ENCODE data around the gene DRGX. TPM values are rescaled to one million over a fixed set of nuclear protein-coding genes. Genes with fewer than 3 reads are reported as not detected.

The DRGX gene
- total and polyA plus RNA-seq, 10 of the 15 experiments (the other 5 are each of a cell fraction or from before 2014, with no cell fraction given): not detected

GRCh38 chr10:49353895-49354566 lies 41.9 kb downstream of the DRGX start:
- SMC1A ChIA-PET (ENCODE audit: uncharacterized antibody, unreplicated experiment): no interaction called here
- RAD21 ChIA-PET (ENCODE audit: unreplicated experiment): no interaction called here
- in situ Hi-C loops (cut with MboI): no loop called here
- no peak overlapping the region for H3K27ac ChIP-seq (ENCODE audit: control insufficient read depth, insufficient read depth)
- CTCF ChIA-PET: no interaction called here
- 58% methylated on average over 8 of the region's 8 CpGs for WGBS (ENCODE audit: insufficient coverage, insufficient replicate concordance, low lambda C conversion rate, missing lambda C conversion rate)
- no peak overlapping the region for H3K4me3 ChIP-seq
- no peaks in the 10 kb centered on the region for H4K20me1 ChIP-seq (ENCODE audit: control insufficient read depth, insufficient read depth)
- H3K9ac ChIP-seq (ENCODE audit: control insufficient read depth, insufficient read depth, low read length): no peak overlapping the region
- H3K79me2 ChIP-seq (ENCODE audit: control insufficient read depth, insufficient read depth, low read length): no peaks in the 10 kb centered on the region
- no peaks in the 10 kb centered on the region; the same call in 2 of the 3 replicates for H3K9me3 ChIP-seq (replicated peaks; ENCODE audit: control insufficient read depth, insufficient read depth, low read length)
- H3K27me3 ChIP-seq (replicated peaks in 1 of 2; ENCODE audit: control insufficient read depth in 2 of 2, insufficient read depth in 2 of 2, low read length in 1 of 2): no peaks in the 10 kb centered on the region
- TF ChIP-seq ATF3 (IDR thresholded peaks at IDR 0.05; ENCODE audit: borderline replicate concordance, extremely low read depth, low read depth, low read length) (no peak), ZNF207 (IDR thresholded peaks at IDR 0.05; ENCODE audit: borderline replicate concordance) (no peak), NFYA (IDR thresholded peaks at IDR 0.05; ENCODE audit: borderline replicate concordance, low read depth, low read length) (no peak), CTCF (IDR thresholded peaks at IDR 0.05 in 2 of 3, conservative IDR thresholded peaks at IDR 0.05 in 1 of 3; ENCODE audit: control insufficient read depth in 2 of 3, extremely low read depth in 1 of 3, insufficient read depth in 1 of 3, low read depth in 3 of 3, low read length in 3 of 3) (no peak), BACH1 (IDR thresholded peaks at IDR 0.05; ENCODE audit: borderline replicate concordance) (no peak)
- FAIRE-seq: no peak
- no peak for DNase-seq (ENCODE audit: low read depth, low spot score)
- no peaks in the 10 kb centered on the region for H3K36me3 ChIP-seq (ENCODE audit: control insufficient read depth in 2 of 2, insufficient read depth in 2 of 2, low read length in 1 of 2)
- POLR2A ChIA-PET: no interaction called here
- no TSS peak for BruUV-seq (replicated peaks)
- intact Hi-C loops (cut with micrococcal nuclease; ENCODE audit: unreplicated experiment): no loop called here
- H3K4me2 ChIP-seq (ENCODE audit: control insufficient read depth, insufficient read depth): no peak overlapping the region
- no peak for ATAC-seq
- no peak overlapping the region for H2AFZ ChIP-seq (ENCODE audit: control insufficient read depth, low read depth, low read length)
- H3K4me1 ChIP-seq (ENCODE audit: control insufficient read depth, insufficient read depth, low read length): no peaks in the 10 kb centered on the region

All from GM12878 (cell line).